Measurements from ENCODE around the gene PLCL1.

Gene PLCL1

DNA sequence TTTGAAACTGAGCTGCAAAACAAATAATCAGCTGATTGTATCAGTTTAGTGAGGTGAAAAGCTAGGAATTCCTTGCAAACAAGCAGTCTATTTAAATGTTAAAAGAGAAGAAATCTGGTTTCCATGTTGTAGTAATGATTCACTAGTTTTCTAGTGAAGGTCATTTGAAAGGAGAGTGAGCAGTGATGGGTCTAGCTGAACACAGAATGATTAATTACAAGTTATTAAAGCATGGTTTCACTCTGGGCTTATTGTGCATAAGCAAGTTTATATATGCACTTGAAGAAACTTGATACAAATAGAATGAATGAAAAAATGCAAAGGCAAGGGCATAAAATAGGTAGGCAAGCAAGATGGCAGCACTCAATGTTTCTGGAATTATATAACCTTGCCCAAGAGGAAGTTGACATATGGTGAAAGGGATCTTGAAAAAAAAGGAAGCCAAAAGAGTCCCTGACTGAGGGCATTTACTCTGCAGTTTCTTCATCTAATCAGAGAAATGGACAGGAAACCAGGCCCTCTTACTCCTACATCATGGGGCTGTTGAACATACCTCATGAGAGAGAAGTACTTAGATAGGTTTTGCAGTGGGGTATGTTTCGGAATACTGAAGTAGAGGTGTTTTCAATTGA lies 53.2 kb downstream of the PLCL1 start:
- DNase-seq: no peak

GRCh38 chr2:197858607-197859140 lies 54.3 kb downstream of the PLCL1 start:
- no peak for DNase-seq

- DNase-seq: no peak
These were observed 58.0 kb downstream of the PLCL1 start for GRCh38 chr2:197862246-197862955.

- DNase-seq: no peak
These were observed 59.4 kb downstream of the PLCL1 start for GRCh38 chr2:197863744-197864143.

DNA sequence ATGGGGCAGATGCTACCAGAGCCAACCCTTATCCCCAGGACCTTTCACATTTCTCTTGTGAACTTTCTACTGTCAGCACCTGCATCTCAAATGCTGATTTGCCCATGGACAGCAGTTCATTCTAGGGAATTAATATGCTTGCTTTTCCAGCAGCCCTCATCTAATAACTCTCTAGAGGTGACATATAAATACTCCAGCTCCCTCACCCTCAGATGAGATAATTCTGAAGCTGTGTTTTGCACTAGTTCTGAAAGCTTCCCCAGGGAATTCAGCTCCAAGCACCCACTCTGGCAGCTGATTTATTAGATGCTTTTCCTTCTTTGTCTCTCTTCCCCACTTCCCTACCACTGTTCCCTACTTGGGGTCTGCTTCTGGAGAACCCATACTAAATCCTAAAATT lies 62.1 kb downstream of the PLCL1 start:
- no peak for DNase-seq

DNA sequence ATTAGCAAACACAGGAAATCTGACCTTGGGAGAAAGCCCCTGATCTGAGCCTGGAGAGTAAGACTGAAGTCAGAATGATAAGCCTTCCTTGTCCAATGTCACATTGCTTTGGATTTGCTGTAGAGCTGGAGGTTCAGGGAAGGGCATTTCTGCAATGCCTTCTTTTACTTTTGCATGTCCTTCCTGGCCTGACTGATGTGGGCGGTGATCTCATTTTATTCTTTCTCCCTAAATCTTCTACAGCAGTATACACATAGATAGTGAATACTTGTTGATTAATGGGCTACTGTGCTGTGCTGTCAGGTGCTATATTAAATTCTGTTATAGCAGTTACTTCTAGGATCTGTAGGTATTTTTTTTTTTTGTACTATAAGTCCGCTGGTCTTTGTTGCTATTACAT lies 62.6 kb downstream of the PLCL1 start:
- DNase-seq: no peak

GRCh38 chr2:197867624-197868023 lies 63.2 kb downstream of the PLCL1 start:
- DNase-seq: no peak

GRCh38 chr2:197868206-197868605 lies 63.8 kb downstream of the PLCL1 start:
- no peak for DNase-seq

- no peak for DNase-seq
These were observed 64.6 kb downstream of the PLCL1 start for GRCh38 chr2:197869041-197869440.

DNA sequence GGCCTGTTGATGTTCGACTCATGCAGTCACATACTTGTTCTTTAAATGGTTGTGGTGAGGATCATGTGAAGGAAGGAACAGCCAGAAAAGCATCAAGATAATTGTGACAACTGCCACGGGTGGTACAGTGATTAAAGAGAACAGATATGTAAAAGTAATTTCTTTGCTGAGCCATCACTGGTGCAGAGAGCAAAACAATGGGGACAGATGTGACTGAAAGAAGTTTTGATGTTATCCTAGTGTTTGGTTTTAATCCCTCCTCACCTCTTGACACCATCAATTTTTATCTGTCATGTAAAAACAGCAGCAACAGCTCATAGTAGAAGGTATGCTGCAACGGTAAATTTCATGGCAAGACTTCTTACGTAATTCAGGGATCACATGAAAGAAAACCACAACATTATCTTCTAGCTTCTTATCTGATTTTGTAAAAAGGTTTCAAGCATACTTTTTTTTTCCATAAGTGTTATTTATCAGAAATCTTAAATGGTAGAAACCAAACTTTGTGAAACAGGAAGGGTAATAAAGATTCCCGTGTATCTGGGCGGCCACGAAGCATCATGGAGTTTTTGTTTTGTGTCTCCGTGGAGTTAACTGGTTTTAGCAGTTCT lies 65.2 kb downstream of the PLCL1 start:
- peak; percentile 83 for DNase-seq

DNA sequence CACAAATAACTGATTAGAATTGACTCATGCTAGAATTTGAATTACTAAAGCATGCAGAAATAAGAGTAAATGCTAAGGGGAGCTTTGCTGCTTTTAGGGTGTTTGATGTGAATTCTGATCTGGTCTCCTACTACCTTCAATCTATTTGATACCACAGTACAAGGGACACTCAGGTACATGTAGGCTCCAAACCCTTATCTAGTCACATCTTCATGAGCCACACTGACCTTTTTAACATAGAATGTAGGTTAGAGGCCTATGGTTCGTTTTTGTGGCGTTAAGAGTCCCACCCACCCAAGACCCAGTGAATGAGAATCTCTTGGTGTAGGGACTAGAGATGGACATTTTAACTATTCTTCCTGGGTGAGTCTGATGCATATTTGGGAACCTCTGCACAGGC lies 65.7 kb downstream of the PLCL1 start:
- no peak for DNase-seq

- DNase-seq: no peak
These were observed 67.5 kb downstream of the PLCL1 start for GRCh38 chr2:197871780-197872456.

GRCh38 chr2:197873293-197873701 lies 68.9 kb downstream of the PLCL1 start:
- DNase-seq: no peak

DNA sequence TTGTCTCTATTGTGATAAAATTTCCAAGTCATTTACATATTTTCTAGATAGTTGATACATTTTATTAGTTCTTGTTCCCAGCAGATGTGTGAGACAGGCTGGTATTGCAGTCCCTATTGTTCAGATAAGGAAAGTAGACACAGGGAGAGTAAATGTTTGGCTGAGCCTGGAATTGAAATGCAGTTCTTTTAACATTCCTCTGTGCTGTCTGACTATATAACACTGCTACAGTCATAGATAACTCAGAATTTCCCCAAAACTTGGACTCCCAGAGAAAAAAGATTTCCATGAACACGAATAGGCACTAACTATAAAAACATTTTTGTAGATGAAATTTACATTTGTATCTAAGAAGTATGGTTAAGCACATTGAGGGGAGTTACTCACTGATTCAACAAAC lies 71.4 kb downstream of the PLCL1 start:
- no peak for DNase-seq

GRCh38 chr2:197876524-197876923 lies 72.1 kb downstream of the PLCL1 start:
- no peak for DNase-seq

DNA sequence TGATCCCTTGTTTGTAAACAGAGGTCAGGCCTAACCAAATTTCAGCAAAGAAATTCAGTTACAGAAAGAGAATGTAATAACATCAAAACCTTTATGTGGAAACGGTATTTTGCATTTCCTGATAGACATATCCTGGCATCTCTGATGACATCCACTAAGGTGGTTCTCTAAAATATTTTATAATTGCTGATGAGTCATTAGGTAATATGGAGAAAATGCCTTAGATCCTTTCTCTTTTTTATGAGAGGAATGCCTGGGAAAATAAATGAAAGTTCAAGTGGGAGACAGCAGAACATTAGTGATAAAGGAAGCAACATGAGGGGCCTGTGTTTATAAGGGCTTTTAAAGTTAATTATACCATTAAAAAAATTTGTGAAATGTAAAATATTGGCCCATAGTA lies 72.6 kb downstream of the PLCL1 start:
- DNase-seq: no peak

GRCh38 chr2:197878792-197879191 lies 74.4 kb downstream of the PLCL1 start:
- no peak for DNase-seq

GRCh38 chr2:197879812-197880408 lies 75.5 kb downstream of the PLCL1 start:
- DNase-seq: no peak

DNA sequence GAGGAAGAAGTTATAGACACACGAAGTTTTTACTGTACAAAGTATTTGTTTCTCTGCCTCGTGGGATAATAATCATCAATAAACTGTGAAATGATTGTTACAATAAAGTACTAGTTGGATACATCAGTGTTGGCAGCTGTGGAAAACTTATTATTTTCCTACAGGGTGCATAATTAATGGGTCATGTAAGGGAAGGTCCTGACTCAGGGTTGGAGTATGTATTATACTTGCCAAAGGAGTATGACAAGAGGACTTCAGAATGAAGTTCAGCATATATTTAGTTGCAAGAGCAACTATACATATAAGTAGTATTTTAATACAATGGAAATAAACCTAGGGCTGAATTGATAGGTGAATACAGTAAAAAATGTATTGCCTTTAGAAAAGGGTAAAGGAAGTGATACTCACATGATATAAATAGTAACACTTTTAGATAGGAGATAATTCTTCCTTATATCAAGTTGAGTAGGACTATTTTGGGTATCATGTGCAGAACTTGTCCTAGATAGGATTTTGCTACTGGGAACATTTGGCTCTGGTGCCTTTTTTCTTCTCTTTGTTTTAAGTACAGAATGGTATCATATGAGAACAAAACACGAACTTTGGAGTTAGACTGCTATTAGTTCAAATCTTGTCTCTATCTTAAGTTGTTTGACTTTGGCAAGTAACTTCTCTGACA lies 79.1 kb downstream of the PLCL1 start:
- no peak for DNase-seq

- no peak for DNase-seq
These were observed 79.9 kb downstream of the PLCL1 start for GRCh38 chr2:197884252-197884651.

- no peak for DNase-seq
These were observed 80.7 kb downstream of the PLCL1 start for GRCh38 chr2:197885126-197885525.

DNA sequence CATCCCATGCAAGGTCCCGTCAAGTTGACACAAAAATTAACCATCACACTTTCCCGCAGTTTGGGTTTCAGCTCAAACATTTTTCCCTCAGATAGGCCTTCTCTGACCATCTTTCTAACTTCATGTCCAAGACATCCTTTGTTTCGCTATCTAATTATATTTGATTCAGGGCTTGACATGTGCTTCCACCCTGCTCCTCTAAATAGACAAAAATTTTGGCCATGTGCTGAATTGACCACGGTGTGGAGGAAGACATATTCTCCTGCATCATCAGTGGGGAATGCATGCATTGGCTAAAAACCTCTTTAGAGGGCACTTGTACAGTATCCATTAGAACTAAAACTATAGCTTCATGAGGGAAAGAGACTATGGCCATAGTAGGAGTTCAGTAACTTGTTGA lies 81.2 kb downstream of the PLCL1 start:
- no peak for DNase-seq
